Stimulated activated naive CD4-positive, alpha-beta T cell treated with Interleukin-2 at 50 U/mL for 16 hours (primary cell): Measurements from ENCODE around the gene MAOA.
"Not testable (repeated sequence)": the region's sequence is repeated elsewhere in the genome, so short reads cannot be mapped to it uniquely, and the experiment has no call there.

Experiments used
- DNase-seq: peaks from one replicate; lab custom pipeline; 2025; lab: John Stamatoyannopoulos, UW

The MAOA gene

GRCh38 chrX:43656005-43656494 is at the start of gene MAOA:
Gene MAOA (plus strand): TSS chrX:43656299. CDS start chrX:43656342, 43 bp downstream.
- DNase-seq: peak; percentile 18

- DNase-seq: no peak
Observed at GRCh38 chrX:43612400-43612799, 43.7 kb upstream of the MAOA start.

- DNase-seq: no peak
Observed at GRCh38 chrX:43615660-43616059, 40.4 kb upstream of the MAOA start.

GRCh38 chrX:43618366-43619205 is 37.5 kb upstream of the MAOA start:
- DNase-seq: no peak

- DNase-seq: not testable (repeated sequence)
Observed at GRCh38 chrX:43619861-43620260, 36.2 kb upstream of the MAOA start.

- DNase-seq: no peak
Observed at GRCh38 chrX:43627147-43627546, 29.0 kb upstream of the MAOA start.

GRCh38 chrX:43627669-43628068 is 28.4 kb upstream of the MAOA start:
- no peak for DNase-seq

- DNase-seq: no peak
Observed at GRCh38 chrX:43629229-43629628, 26.9 kb upstream of the MAOA start.

- DNase-seq: no peak
Observed at GRCh38 chrX:43631841-43632240, 24.3 kb upstream of the MAOA start.

- DNase-seq: no peak
Observed at GRCh38 chrX:43633081-43633480, 23.0 kb upstream of the MAOA start.

GRCh38 chrX:43633757-43634156 is 22.3 kb upstream of the MAOA start:
- DNase-seq: no peak

GRCh38 chrX:43640482-43640881 is 15.6 kb upstream of the MAOA start:
- no peak for DNase-seq

- no peak for DNase-seq
Observed at GRCh38 chrX:43641691-43642090, 14.4 kb upstream of the MAOA start.

- no peak for DNase-seq
Observed at GRCh38 chrX:43643201-43643600, 12.9 kb upstream of the MAOA start.

- no peak for DNase-seq
Observed at GRCh38 chrX:43643662-43644061, 12.4 kb upstream of the MAOA start.

GRCh38 chrX:43644124-43644701 is 11.9 kb upstream of the MAOA start:
- no peak for DNase-seq

GRCh38 chrX:43646800-43647199 is 9.3 kb upstream of the MAOA start:
- DNase-seq: no peak

GRCh38 chrX:43654431-43655150 is 1.5 kb upstream of the MAOA start:
- peak; percentile 81 for DNase-seq

GRCh38 chrX:43655151-43656004 is 721 bp upstream of the MAOA start:
- DNase-seq: peak; percentile 5

GRCh38 chrX:43657671-43658070 is 1.6 kb downstream of the MAOA start:
- no peak for DNase-seq

- no peak for DNase-seq
Observed at GRCh38 chrX:43661521-43662240, 5.6 kb downstream of the MAOA start.
